Common myeloid progenitor, CD34-positive (primary cell): ENCODE data around the gene CAMTA2.

Experiments
- CTCF ChIA-PET: fragments of 350-600 bp; sonication (Branson Sonifier 250); formaldehyde crosslinking; loops from one replicate; lab custom pipeline; 2021; ENCODE audit warnings: antibody characterized with exemption; lab: Charles Lee
- POLR2A ChIA-PET: fragments of 350-600 bp; sonication (Branson Sonifier 250); formaldehyde crosslinking; loops from one replicate; lab custom pipeline; 2021; ENCODE audit warnings: antibody characterized with exemption; lab: Charles Lee
- DNase-seq, 3 donors: peaks; one replicate each; pipeline versions ENCODE4 v3.0.0 to v3.0.0-alpha.2; 2013
- H3K27ac ChIP-seq, 2 experiments: 1 replicate in 1 of 2; 2 replicates in 1 of 2; pipeline ENCODE4 v1.7.0; 2013; ENCODE audit warnings: inconsistent platforms in 2 of 2, low read length in 2 of 2, mild to moderate bottlenecking in 2 of 2, low read depth in 1 of 2, moderate library complexity in 1 of 2; ENCODE audit not compliant: severe bottlenecking in 2 of 2, insufficient read depth in 1 of 2, poor library complexity in 1 of 2
- H3K27me3 ChIP-seq, 5 experiments: replicated peaks in 2 of 5; 1 replicate in 3 of 5; 2 replicates in 2 of 5; pipeline versions ENCODE4 v1.6.1 to v1.7.0; 2013; ENCODE audit warnings: low read length in 4 of 5, mild to moderate bottlenecking in 2 of 5, moderate library complexity in 2 of 5, inconsistent platforms in 1 of 5; ENCODE audit not compliant: insufficient read depth in 5 of 5, control insufficient read depth in 4 of 5
- H3K36me3 ChIP-seq, 4 experiments: 1 replicate in 2 of 4; 2 replicates in 2 of 4; pipeline versions ENCODE4 v1.6.1 to v1.7.0; 2013; ENCODE audit warnings: low read length in 3 of 4, control low read depth in 1 of 4, mild to moderate bottlenecking in 1 of 4; ENCODE audit not compliant: control insufficient read depth in 4 of 4, insufficient read depth in 4 of 4
- H3K4me1 ChIP-seq, 4 experiments: 1 replicate in 3 of 4; 2 replicates in 1 of 4; pipeline versions ENCODE4 v1.6.1 to v1.7.1; 2013; ENCODE audit warnings: low read length in 3 of 4, mild to moderate bottlenecking in 3 of 4, control low read depth in 1 of 4, inconsistent platforms in 1 of 4, moderate library complexity in 1 of 4; ENCODE audit not compliant: control insufficient read depth in 4 of 4, insufficient read depth in 4 of 4; ENCODE audit errors: control extremely low read depth in 1 of 4
- H3K4me3 ChIP-seq, 7 experiments: 1 replicate in 4 of 7; 2 replicates in 3 of 7; pipeline versions ENCODE4 v1.5.1 to v1.7.0; 2013; ENCODE audit warnings: mild to moderate bottlenecking in 7 of 7, low read length in 6 of 7, moderate library complexity in 6 of 7, inconsistent platforms in 2 of 7, low read depth in 2 of 7, control low read depth in 1 of 7; ENCODE audit not compliant: insufficient read depth in 4 of 7, control insufficient read depth in 1 of 7; ENCODE audit errors: extremely low read depth in 1 of 7
- H3K9me3 ChIP-seq, 5 experiments: 1 replicate in 4 of 5; 2 replicates in 1 of 5; pipeline versions ENCODE4 v1.6.1 to v1.7.1; 2013; ENCODE audit warnings: low read length in 4 of 5, mild to moderate bottlenecking in 2 of 5, inconsistent platforms in 1 of 5, low read depth in 1 of 5, moderate library complexity in 1 of 5; ENCODE audit not compliant: control insufficient read depth in 4 of 5, insufficient read depth in 2 of 5; ENCODE audit errors: control extremely low read depth in 1 of 5
- WGBS: methylation state at CpG from one replicate; pipeline ENCODE4 v1.1.5; 2013; ENCODE audit not compliant: insufficient coverage; 5-methylcytosine and 5-hydroxymethylcytosine counted together

CAMTA2 gene

DNA sequence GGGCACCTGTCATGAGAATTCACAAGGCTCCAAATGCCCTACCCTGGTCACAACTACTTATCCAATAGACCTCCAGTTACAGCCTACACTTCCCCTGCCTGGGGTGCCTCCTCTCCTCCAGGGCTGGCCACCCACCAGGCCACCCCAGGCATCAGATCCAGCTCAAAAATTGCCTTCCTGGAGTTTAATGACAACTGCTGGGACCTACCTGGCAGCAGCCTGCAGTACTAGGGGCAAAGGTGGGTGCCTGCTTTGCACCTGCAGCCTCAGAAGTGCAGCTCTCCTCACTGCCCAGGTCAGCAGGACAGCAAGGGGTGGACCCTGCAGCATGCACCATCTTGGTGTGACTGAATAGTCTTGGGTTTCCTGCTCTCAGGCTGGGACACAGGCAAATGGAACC, 51.8 kb downstream of the CAMTA2 start:
- Histone ChIP-seq H3K27ac (no peak overlapping the region), H3K4me3 (no peak overlapping the region), H3K36me3 (peaks cover 0 to 28% (median 11%) of the 10 kb centered on the region in 4 experiments), H3K27me3 (no peaks in the 10 kb centered on the region), H3K4me1 (peaks cover 3 to 77% (median 56%) of the 10 kb centered on the region in 4 experiments), H3K9me3 (no peaks in the 10 kb centered on the region)
- no peak for DNase-seq
- POLR2A ChIA-PET: no interaction called here
- CTCF ChIA-PET: interaction anchor here (0.9 kb wide), 1 partner anchor 34 kb away, joined by 3 read pairs; no protein-coding TSS in a partner anchor

DNA sequence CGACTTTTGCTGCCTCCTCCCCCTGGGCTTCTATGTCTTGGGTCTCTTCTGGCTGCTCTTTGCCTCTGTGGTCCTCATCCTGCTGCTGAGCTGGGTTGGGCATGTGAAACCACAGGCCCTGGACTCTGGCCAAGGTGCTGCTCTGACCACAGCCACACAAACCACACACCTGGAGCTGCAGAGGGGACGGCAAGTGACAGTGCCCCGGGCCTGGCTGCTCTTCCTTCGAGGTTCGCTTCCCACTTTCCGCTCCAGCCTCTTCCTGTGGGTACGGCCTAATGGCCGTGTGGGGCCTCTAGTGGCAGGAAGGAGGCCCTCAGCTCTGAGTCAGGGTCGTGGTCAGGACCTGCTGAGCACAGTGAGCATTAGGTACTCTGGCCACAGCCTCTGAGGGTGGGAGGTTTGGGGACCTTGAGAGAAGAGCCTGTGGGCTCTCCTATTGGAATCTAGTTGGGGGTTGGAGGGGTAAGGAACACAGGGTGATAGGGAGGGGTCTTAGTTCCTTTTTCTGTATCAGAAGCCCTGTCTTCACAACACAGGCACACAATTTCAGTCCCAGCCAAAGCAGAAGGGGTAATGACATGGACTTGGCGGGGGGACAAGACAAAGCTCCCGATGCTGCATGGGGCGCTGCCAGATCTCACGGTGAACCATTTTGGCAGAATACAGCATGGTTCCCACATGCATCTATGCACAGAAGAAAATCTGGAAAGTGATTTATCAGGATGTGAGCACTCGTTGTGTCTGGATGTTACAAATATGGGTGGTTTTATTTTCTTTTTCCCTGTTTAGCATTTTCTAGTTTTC, 53.1 kb downstream of the CAMTA2 start:
- H3K9me3 ChIP-seq: no peaks in the 10 kb centered on the region
- H3K27me3 ChIP-seq: no peaks in the 10 kb centered on the region
- CTCF ChIA-PET: interaction anchor here (0.7 to 1.6 kb wide), 5 partner anchors 11 to 33 kb away, joined by 3 to 11 read pairs (median 4); partner anchors contain the start of genes CHRNE and SPAG7
- peaks cover 3 to 75% (median 55%) of the 10 kb centered on the region in 4 experiments for H3K4me1 ChIP-seq
- peaks cover 0 to 28% (median 11%) of the 10 kb centered on the region in 4 experiments for H3K36me3 ChIP-seq
- DNase-seq: peak; percentile 52 to 80 (median 73)
- peak overlapping the region in 5 of 7 experiments; percentile 11 to 66 (median 54) for H3K4me3 ChIP-seq
- peak overlapping the region in 1 of 2 experiments; percentile 9 for H3K27ac ChIP-seq
- 9% methylated on average over 11 of the region's 14 CpGs for WGBS
- POLR2A ChIA-PET: interaction anchor here (1.5 kb wide), 1 partner anchor 14 kb away, joined by 4 read pairs; the partner anchor contains the start of gene PFN1

DNA sequence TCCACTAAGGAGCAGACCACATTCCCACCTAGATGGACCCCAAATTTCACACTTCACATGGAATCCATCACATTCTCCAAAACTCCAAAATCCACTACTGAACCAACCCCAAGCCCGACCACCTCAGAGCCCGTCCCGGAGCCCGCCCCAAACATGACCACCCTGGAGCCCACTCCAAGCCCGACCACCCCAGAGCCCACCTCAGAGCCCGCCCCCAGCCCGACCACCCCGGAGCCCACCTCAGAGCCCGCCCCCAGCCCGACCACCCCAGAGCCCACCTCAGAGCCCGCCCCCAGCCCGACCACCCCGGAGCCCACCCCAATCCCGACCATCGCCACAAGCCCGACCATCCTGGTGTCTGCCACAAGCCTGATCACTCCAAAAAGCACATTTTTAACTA, 53.8 kb downstream of the CAMTA2 start:
- Histone ChIP-seq H3K9me3 (no peaks in the 10 kb centered on the region), H3K27me3 (no peaks in the 10 kb centered on the region), H3K4me1 (peaks cover 0 to 67% (median 48%) of the 10 kb centered on the region in 4 experiments), H3K27ac (peak overlapping the region in 1 of 2 experiments; percentile 9), H3K4me3 (peak overlapping the region in 5 of 7 experiments; percentile 11 to 66 (median 54)), H3K36me3 (peaks cover 0 to 27% (median 11%) of the 10 kb centered on the region in 4 experiments)
- ChIA-PET CTCF (interaction anchor here (0.7 to 1.6 kb wide), 5 partner anchors 11 to 34 kb away, joined by 3 to 11 read pairs (median 4); partner anchors contain the start of genes CHRNE and SPAG7), POLR2A (interaction anchor here (1.5 kb wide), 1 partner anchor 15 kb away, joined by 4 read pairs; the partner anchor contains the start of gene PFN1)
- 43% methylated on average over 7 of the region's 16 CpGs for whole genome bisulfite sequencing
- no peak for DNase-seq

DNA sequence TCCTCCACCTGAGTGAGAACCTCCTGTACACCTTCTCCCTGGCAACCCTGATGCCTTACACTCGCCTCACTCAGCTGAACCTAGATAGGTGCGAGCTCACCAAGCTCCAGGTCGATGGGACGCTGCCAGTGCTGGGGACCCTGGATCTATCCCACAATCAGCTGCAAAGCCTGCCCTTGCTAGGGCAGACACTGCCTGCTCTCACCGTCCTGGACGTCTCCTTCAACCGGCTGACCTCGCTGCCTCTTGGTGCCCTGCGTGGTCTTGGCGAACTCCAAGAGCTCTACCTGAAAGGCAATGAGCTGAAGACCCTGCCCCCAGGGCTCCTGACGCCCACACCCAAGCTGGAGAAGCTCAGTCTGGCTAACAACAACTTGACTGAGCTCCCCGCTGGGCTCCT, 54.7 kb downstream of the CAMTA2 start:
- H3K27me3 ChIP-seq: no peaks in the 10 kb centered on the region
- H3K36me3 ChIP-seq: peaks cover 0 to 18% (median 8%) of the 10 kb centered on the region in 4 experiments
- no peaks in the 10 kb centered on the region for H3K9me3 ChIP-seq
- peak overlapping the region in 3 of 7 experiments; percentile 1 to 15 (median 5) for H3K4me3 ChIP-seq
- ChIA-PET POLR2A (no interaction called here), CTCF (interaction anchor here (1.1 to 1.3 kb wide), 2 partner anchors 19 to 23 kb away, joined by 3 to 9 read pairs; no protein-coding TSS in a partner anchor)
- no peak overlapping the region for H3K27ac ChIP-seq
- WGBS: 95% methylated on average over 12 of the region's 12 CpGs
- no peak for DNase-seq
- H3K4me1 ChIP-seq: peaks cover 0 to 59% (median 43%) of the 10 kb centered on the region in 4 experiments

DNA sequence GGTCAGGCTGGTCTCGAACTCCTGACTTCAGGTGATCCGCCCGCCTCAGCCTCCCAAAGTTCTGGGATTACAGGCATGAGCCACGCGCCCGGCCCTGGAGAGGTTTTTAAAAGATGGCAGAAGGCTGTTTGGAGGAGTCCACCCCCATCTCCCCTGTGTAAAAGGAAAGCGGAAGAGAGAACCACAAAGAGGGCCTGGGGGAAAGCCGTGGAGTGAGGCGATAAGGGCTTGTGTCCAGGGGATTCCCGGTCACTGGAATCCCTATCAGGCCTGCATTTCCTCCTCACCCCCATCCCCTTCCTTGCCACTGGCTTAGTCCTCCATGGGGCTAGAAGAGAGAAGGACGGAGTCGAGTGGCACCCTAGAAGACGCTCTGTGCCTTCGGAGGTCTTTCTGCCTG, 55.5 kb downstream of the CAMTA2 start, which contains the start of gene GP1BA:
GP1BA (plus strand) TSS at position 315 of the 400 bp plus-strand sequence. CDS start 328 bp downstream, outside the sequence.
- peak; percentile 36 to 63 (median 57) for DNase-seq
- Histone ChIP-seq H3K27ac (peak within 1 kb of the TSS; percentile 15 to 22), H3K9me3 (no peaks in the 10 kb centered on the region), H3K27me3 (no peaks in the 10 kb centered on the region), H3K4me3 (peak within 1 kb of the TSS in 4 of 7 experiments; percentile 25 to 69 (median 54)), H3K36me3 (peaks cover 0 to 12% (median 2%) of the 10 kb centered on the region in 4 experiments), H3K4me1 (peaks cover 0 to 51% (median 42%) of the 10 kb centered on the region in 4 experiments)
- WGBS: 44% methylated on average over 6 of the region's 14 CpGs
- POLR2A ChIA-PET: no interaction called here
- CTCF ChIA-PET: interaction anchor here (1.1 to 1.3 kb wide), 2 partner anchors 18 to 23 kb away, joined by 3 to 9 read pairs; no protein-coding TSS in a partner anchor

DNA sequence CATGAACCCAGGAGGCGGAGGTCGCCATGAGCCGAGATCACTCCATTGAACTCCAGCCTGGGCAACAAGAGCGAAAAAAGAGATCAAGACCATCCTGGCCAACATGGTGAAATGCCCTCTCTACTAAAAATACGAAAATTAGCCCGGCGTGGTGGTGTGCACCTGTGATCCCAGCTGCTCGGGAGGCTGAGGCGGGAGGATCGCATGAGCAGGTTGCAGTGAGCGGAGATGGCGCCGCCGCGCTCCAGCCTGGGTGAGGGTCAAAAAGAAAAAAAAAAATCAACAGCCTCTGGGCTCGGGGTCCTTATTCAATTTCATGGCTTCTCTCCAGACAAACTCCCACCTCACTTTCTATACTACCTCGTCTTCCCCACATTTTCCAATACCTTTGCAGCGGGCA, 58.6 kb downstream of the CAMTA2 start:
- 96% methylated on average over 14 of the region's 18 CpGs for WGBS
- POLR2A ChIA-PET: no interaction called here

More for the DNA sequence above, 58.6 kb downstream of the CAMTA2 start:
- DNase-seq: no peak
- Histone ChIP-seq H3K27ac (no peak overlapping the region), H3K27me3 (no peaks in the 10 kb centered on the region), H3K9me3 (no peaks in the 10 kb centered on the region), H3K4me1 (peaks cover 0 to 31% (median 22%) of the 10 kb centered on the region in 4 experiments), H3K4me3 (no peak overlapping the region), H3K36me3 (no peaks in the 10 kb centered on the region)
- CTCF ChIA-PET: interaction anchor here (1.3 kb wide), 1 partner anchor 20 kb away, joined by 5 read pairs; no protein-coding TSS in a partner anchor
